ENCODE measurements around the gene BCL11A. TPM values are rescaled to one million over a fixed set of nuclear protein-coding genes. Genes with fewer than 3 reads are reported as not detected.

BCL11A gene
- polyA plus RNA-seq, 2 of the 4 experiments (the other 2 are of a cell fraction) = 0.12 to 0.13 TPM

- no peak for TF ChIP-seq ZSCAN20 (CRISPR knock-in tag; IDR thresholded peaks at IDR 0.05)
- TF ChIP-seq ELK1 (IDR thresholded peaks at IDR 0.05; ENCODE audit: low read depth, low read length) = no peak
- no peak for TF ChIP-seq POLR2A (IDR thresholded peaks at IDR 0.05; ENCODE audit: low read length)
- no peak for TF ChIP-seq EHF (CRISPR knock-in tag; IDR thresholded peaks at IDR 0.05)
- no peak for TF ChIP-seq TFCP2L1 (CRISPR knock-in tag; IDR thresholded peaks at IDR 0.05)
- no peak for TF ChIP-seq NPAS2 (CRISPR knock-in tag; IDR thresholded peaks at IDR 0.05; ENCODE audit: borderline replicate concordance)
- TF ChIP-seq BHLHE40 (IDR thresholded peaks at IDR 0.05; ENCODE audit: low read depth, low read length) = no peak
- TF ChIP-seq HOXB13 (CRISPR knock-in tag; IDR thresholded peaks at IDR 0.05; ENCODE audit: low read depth) = no peak
- TF ChIP-seq ATOH8 (CRISPR knock-in tag; IDR thresholded peaks at IDR 0.05; ENCODE audit: low read depth) = no peak
- no peak for TF ChIP-seq CBX2 (IDR thresholded peaks at IDR 0.05; ENCODE audit: borderline replicate concordance, low read depth)
- no peak for TF ChIP-seq SMC3 (IDR thresholded peaks at IDR 0.05)
- TF ChIP-seq MYC (IDR thresholded peaks at IDR 0.05; ENCODE audit: borderline replicate concordance, low read length) = no peak
- no peak for TF ChIP-seq E2F6 (IDR thresholded peaks at IDR 0.05; ENCODE audit: borderline replicate concordance, low read depth)
- ChIA-PET POLR2A (no interaction called here), CTCF (interaction anchor here (2.1 kb wide), 1 partner anchor 14 kb away, joined by 9 read pairs; no protein-coding TSS in a partner anchor)
These were observed 17.7 kb downstream of the BCL11A start for GRCh38 chr2:60535685-60536312.

GRCh38 chr2:60534892-60535684 is 18.4 kb downstream of the BCL11A start:
- ChIA-PET POLR2A (no interaction called here), CTCF (interaction anchor here (2.1 kb wide), 1 partner anchor 15 kb away, joined by 9 read pairs; no protein-coding TSS in a partner anchor)
- no peak for TF ChIP-seq ZSCAN20 (CRISPR knock-in tag; IDR thresholded peaks at IDR 0.05)
- TF ChIP-seq POLR2A (IDR thresholded peaks at IDR 0.05; ENCODE audit: low read length) = no peak
- TF ChIP-seq GATA3 (IDR thresholded peaks at IDR 0.05; ENCODE audit: borderline replicate concordance) = no peak
- TF ChIP-seq EP300 (IDR thresholded peaks at IDR 0.05) = no peak
- TF ChIP-seq HES2 (IDR thresholded peaks at IDR 0.05) = no peak
- no peak for TF ChIP-seq JUNB (IDR thresholded peaks at IDR 0.05)
- no peak for TF ChIP-seq JUN (IDR thresholded peaks at IDR 0.05)
- FAIRE-seq (no peak), ATAC-seq (no peak), DNase-seq (ENCODE audit: low read depth in 1 of 2, low spot score in 1 of 2) (no peak)
- Histone ChIP-seq H3K4me1 (peaks cover 11% of the 10 kb centered on the region), H3K4me3 (no peak overlapping the region), H3K9me3 (no peaks in the 10 kb centered on the region), H3K4me2 (no peak overlapping the region), H3K27ac (no peak overlapping the region)
- 37% methylated on average over 6 of the region's 6 CpGs for WGBS (ENCODE audit: missing lambda C conversion rate)

More at GRCh38 chr2:60535685-60536312, 17.7 kb downstream of the BCL11A start:
- Histone ChIP-seq H3K4me2 (no peak overlapping the region), H3K4me3 (no peak overlapping the region), H3K9me3 (no peaks in the 10 kb centered on the region), H3K4me1 (peaks cover 8% of the 10 kb centered on the region), H3K27ac (no peak overlapping the region)
- ATAC-seq (no peak), FAIRE-seq (no peak), DNase-seq (ENCODE audit: low read depth in 1 of 2, low spot score in 1 of 2) (no peak)
- 59% methylated on average over 11 of the region's 11 CpGs for WGBS (ENCODE audit: missing lambda C conversion rate)

GRCh38 chr2:60534052-60534685 is 19.3 kb downstream of the BCL11A start:
- ChIA-PET POLR2A (no interaction called here), CTCF (interaction anchor here (1.2 kb wide), 1 partner anchor 15 kb away, joined by 3 read pairs; no protein-coding TSS in a partner anchor)
- H3K4me2 ChIP-seq = no peak overlapping the region
- H3K9me3 ChIP-seq = no peaks in the 10 kb centered on the region
- DNase-seq (ENCODE audit: low read depth in 1 of 2, low spot score in 1 of 2) = no peak
- no peak overlapping the region for H3K4me3 ChIP-seq
- no peak overlapping the region for H3K27ac ChIP-seq
- no peak for FAIRE-seq
- H3K4me1 ChIP-seq = peaks cover 11% of the 10 kb centered on the region
- WGBS (ENCODE audit: missing lambda C conversion rate) = 32% methylated on average over 8 of the region's 8 CpGs
- ATAC-seq = peak in 1 of 2 experiments; percentile 57; a peak in 3 of 6 replicates
- TF ChIP-seq NR3C1 (IDR thresholded peaks at IDR 0.05) (no peak), EP300 (IDR thresholded peaks at IDR 0.05) (no peak), KDM1A (IDR thresholded peaks at IDR 0.05; ENCODE audit: low read depth) (no peak), ZNF302 (CRISPR knock-in tag; IDR thresholded peaks at IDR 0.05) (no peak), BCL3 (IDR thresholded peaks at IDR 0.05) (no peak), TFCP2L1 (CRISPR knock-in tag; IDR thresholded peaks at IDR 0.05) (no peak), CBX8 (IDR thresholded peaks at IDR 0.05) (no peak), BHLHE40 (IDR thresholded peaks at IDR 0.05; ENCODE audit: low read depth, low read length) (no peak), SMC3 (IDR thresholded peaks at IDR 0.05) (no peak), HES2 (IDR thresholded peaks at IDR 0.05) (no peak)
